SK-N-MC (cell line): ENCODE data around the gene DHX30.
A peak's percentile ranks its signal among the peaks of the same experiment; 100 is the strongest.
"Not testable (repeated sequence)": the region's sequence is repeated elsewhere in the genome, so short reads cannot be mapped to it uniquely, and the experiment has no call there.

Experiments used
- DNase-seq: peaks from one replicate; pipeline ENCODE4 v3.0.0-alpha.2; 2011; ENCODE audit warnings: low read depth, low spot score
- H3K27ac ChIP-seq: fragments of 200-600 bp; sonication (generic); 2 replicates; pipeline ENCODE4 v1.5.1; 2016; ENCODE audit warnings: mixed run types
- H3K36me3 ChIP-seq: fragments of 200-600 bp; sonication (generic); 2 replicates; pipeline ENCODE4 v1.6.1; 2017; ENCODE audit warnings: antibody characterized with exemption, low read length, mixed read lengths; ENCODE audit not compliant: insufficient read depth
- H3K4me3 ChIP-seq: fragments of 200-600 bp; sonication (generic); 2 replicates; pipeline ENCODE4 v1.5.1; 2016
- H3K9ac ChIP-seq: fragments of 200-600 bp; sonication (generic); 2 replicates; pipeline ENCODE4 v1.8.0; 2017; ENCODE audit warnings: mixed run types, mixed read lengths; ENCODE audit not compliant: insufficient read length
- H3K9me3 ChIP-seq: fragments of 200-600 bp; sonication (generic); 2 replicates; pipeline ENCODE4 v1.6.1; 2017; ENCODE audit warnings: low read depth, mild to moderate bottlenecking, antibody characterized with exemption, low read length, moderate library complexity, mixed read lengths
- EZH2 ChIP-seq: fragments of 200-600 bp; sonication (generic); IDR thresholded peaks from one replicate; pipeline ENCODE4 v1.6.1; 2017; ENCODE audit warnings: antibody characterized with exemption
- FOXP2 ChIP-seq: optimal IDR thresholded peaks from 2 replicates; pipeline ENCODE3; 2011; ENCODE audit warnings: mild to moderate bottlenecking, moderate library complexity; ENCODE audit not compliant: insufficient read depth; ENCODE audit errors: extremely low read length, control extremely low read depth
- POLR2AphosphoS5 ChIP-seq: IDR thresholded peaks from 2 replicates; pipeline ENCODE4 v1.6.1; 2012; ENCODE audit warnings: mild to moderate bottlenecking, low read depth, low read length, borderline replicate concordance

DHX30 gene

GRCh38 chr3:47799733-47800132 lies 3.2 kb upstream of the DHX30 start:
- H3K36me3 ChIP-seq, result no peaks in the 10 kb centered on the region
- H3K27ac ChIP-seq, result no peak overlapping the region
- H3K9ac ChIP-seq, result no peak overlapping the region
- TF ChIP-seq EZH2, result no peak
- TF ChIP-seq FOXP2, result no peak
- TF ChIP-seq POLR2AphosphoS5, result no peak
- no peak overlapping the region for H3K4me3 ChIP-seq
- no peaks in the 10 kb centered on the region for H3K9me3 ChIP-seq
- no peak for DNase-seq

GRCh38 chr3:47803480-47804025 lies 615 bp downstream of the DHX30 start:
- Histone ChIP-seq H3K27ac (peak overlapping the region; percentile 80), H3K9me3 (no peaks in the 10 kb centered on the region), H3K9ac (peak overlapping the region; percentile 85), H3K36me3 (no peaks in the 10 kb centered on the region; the same call in 1 of the 2 replicates), H3K4me3 (peak overlapping the region; percentile 83)
- TF ChIP-seq FOXP2 (no peak), POLR2AphosphoS5 (no peak)
- DNase-seq, result no peak

- DNase-seq, result no peak
- Histone ChIP-seq H3K27ac (no peak overlapping the region), H3K36me3 (peaks cover 2% of the 10 kb centered on the region; the same call in 1 of the 2 replicates), H3K9me3 (no peaks in the 10 kb centered on the region), H3K9ac (no peak overlapping the region), H3K4me3 (peak overlapping the region; percentile 83)
- TF ChIP-seq EZH2 (no peak), POLR2AphosphoS5 (no peak), FOXP2 (no peak)
These were observed 1.6 kb downstream of the DHX30 start for GRCh38 chr3:47804577-47804976.

GRCh38 chr3:47813551-47814177 lies 10.7 kb downstream of the DHX30 start:
- Histone ChIP-seq H3K4me3 (no peak overlapping the region), H3K9me3 (no peaks in the 10 kb centered on the region), H3K27ac (no peak overlapping the region), H3K36me3 (peaks cover 23% of the 10 kb centered on the region; the same call in 1 of the 2 replicates), H3K9ac (no peak overlapping the region)
- TF ChIP-seq POLR2AphosphoS5 (no peak), FOXP2 (no peak), EZH2 (no peak)
- DNase-seq, result no peak

- no peak for DNase-seq
- TF ChIP-seq EZH2 (no peak), FOXP2 (no peak), POLR2AphosphoS5 (no peak)
- H3K36me3 ChIP-seq, result no peaks in the 10 kb centered on the region; the same call in 1 of the 2 replicates
- H3K9ac ChIP-seq, result no peak overlapping the region
- H3K4me3 ChIP-seq, result no peak overlapping the region
- no peaks in the 10 kb centered on the region for H3K9me3 ChIP-seq
- no peak overlapping the region for H3K27ac ChIP-seq
These were observed 14.7 kb downstream of the DHX30 start for GRCh38 chr3:47817609-47818008.

GRCh38 chr3:47824541-47825473 lies 21.9 kb downstream of the DHX30 start:
- Histone ChIP-seq H3K9ac (peak overlapping the region; percentile 93), H3K9me3 (no peaks in the 10 kb centered on the region), H3K36me3 (peaks cover 25% of the 10 kb centered on the region), H3K4me3 (peak overlapping the region; percentile 85), H3K27ac (peak overlapping the region; percentile 85)
- TF ChIP-seq POLR2AphosphoS5 (peak; percentile 73; the same call in 1 of the 2 replicates), FOXP2 (no peak)
- DNase-seq, result peak; percentile 32

- no peak for TF ChIP-seq POLR2AphosphoS5
- no peak for TF ChIP-seq FOXP2
- TF ChIP-seq EZH2, result no peak
- no peak overlapping the region for H3K27ac ChIP-seq
- no peaks in the 10 kb centered on the region for H3K9me3 ChIP-seq
- peak overlapping the region; percentile 93 for H3K9ac ChIP-seq
- peak overlapping the region; percentile 85 for H3K4me3 ChIP-seq
- peaks cover 27% of the 10 kb centered on the region for H3K36me3 ChIP-seq
- DNase-seq, result no peak
These were observed 22.7 kb downstream of the DHX30 start for GRCh38 chr3:47825590-47825989.

- peaks cover 53% of the 10 kb centered on the region for H3K36me3 ChIP-seq
- not testable (repeated sequence) for DNase-seq
These were observed 26.5 kb downstream of the DHX30 start for GRCh38 chr3:47829482-47829881.

More at GRCh38 chr3:47829482-47829881, 26.5 kb downstream of the DHX30 start:
- H3K9ac ChIP-seq, H3K4me3 ChIP-seq, H3K27ac ChIP-seq, H3K9me3 ChIP-seq: not testable (repeated sequence)
